ENCODE data around the gene MSI1.

The MSI1 gene

GRCh38 chr12:120356567-120357030 is 12.4 kb downstream of the MSI1 start:
- H3K9me2 ChIP-seq (replicated peaks; ENCODE audit: insufficient read depth, low read length), result no peaks in the 10 kb centered on the region
- no peaks in the 10 kb centered on the region for H3K9me3 ChIP-seq (ENCODE audit: insufficient read depth, low read length)
- no peaks in the 10 kb centered on the region for H3K36me3 ChIP-seq (ENCODE audit: low read length)
- no peak overlapping the region for H3K9ac ChIP-seq (ENCODE audit: low read length)
- H2AFZ ChIP-seq (ENCODE audit: low read depth, low read length, severe bottlenecking), result no peak overlapping the region
- H3K79me2 ChIP-seq (ENCODE audit: insufficient read depth, low read length), result no peaks in the 10 kb centered on the region
- no peaks in the 10 kb centered on the region for H3F3A ChIP-seq (ENCODE audit: insufficient read depth)
- no peaks in the 10 kb centered on the region for H4K20me1 ChIP-seq (ENCODE audit: low read depth, low read length)
- no peak overlapping the region for H3K27ac ChIP-seq (ENCODE audit: low read depth, low read length)
- H3K4me3 ChIP-seq (ENCODE audit: insufficient read depth, low read length, poor library complexity, severe bottlenecking), result no peak overlapping the region
- no peak overlapping the region for H3K4me2 ChIP-seq (ENCODE audit: low read depth, low read length, poor library complexity, severe bottlenecking)
- no peaks in the 10 kb centered on the region for H3K27me3 ChIP-seq (ENCODE audit: low read length)
- TF ChIP-seq CTCF (IDR thresholded peaks at IDR 0.05; ENCODE audit: insufficient read depth, low read length, poor library complexity, severe bottlenecking) (peak; percentile 75), EZH2phosphoT487 (conservative IDR thresholded peaks at IDR 0.05; ENCODE audit: low read length) (no peak)

DNA sequence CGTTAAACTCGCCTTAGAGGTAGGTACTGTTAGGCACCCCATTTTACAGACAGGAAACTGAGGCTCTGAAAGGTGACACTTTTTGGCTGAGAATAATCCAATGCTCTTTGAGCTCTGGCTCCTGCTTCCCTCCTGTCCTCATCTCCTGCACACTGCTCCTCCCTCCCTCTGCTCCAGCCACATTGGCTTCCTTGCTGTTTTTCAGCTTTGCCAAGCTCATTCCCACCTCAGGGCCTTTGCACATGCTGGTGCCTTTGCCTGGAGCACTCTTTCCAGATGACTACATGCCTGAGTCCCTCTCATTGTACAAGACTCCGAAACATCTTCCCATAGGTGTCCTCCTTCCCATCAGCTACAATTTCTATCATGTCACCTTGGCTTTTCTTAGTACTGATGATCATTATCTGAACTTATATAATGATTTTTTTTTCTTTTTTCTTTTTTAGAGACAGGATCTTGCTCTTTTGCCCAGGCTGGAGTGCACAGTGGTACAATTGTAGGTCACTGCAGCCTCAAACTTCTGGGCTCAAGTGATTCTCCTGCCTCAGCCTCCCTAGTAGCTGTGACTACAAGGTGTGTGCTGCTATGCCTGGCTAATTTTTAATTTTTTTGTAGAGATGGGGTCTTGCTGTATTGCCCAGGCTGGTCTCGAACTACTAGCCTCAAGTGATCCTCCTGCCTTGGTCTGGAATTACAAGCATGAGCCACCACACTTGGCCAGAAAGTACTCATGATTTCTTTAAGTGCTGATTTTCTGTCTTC is 15.2 kb downstream of the MSI1 start:
- Histone ChIP-seq H3K4me2 (ENCODE audit: low read depth, low read length, poor library complexity, severe bottlenecking) (no peak overlapping the region), H3K9ac (ENCODE audit: low read length) (no peak overlapping the region), H3K27me3 (ENCODE audit: low read length) (no peaks in the 10 kb centered on the region), H3K9me2 (replicated peaks; ENCODE audit: insufficient read depth, low read length) (no peaks in the 10 kb centered on the region), H3K27ac (ENCODE audit: low read depth, low read length) (no peak overlapping the region), H2AFZ (ENCODE audit: low read depth, low read length, severe bottlenecking) (no peak overlapping the region), H3F3A (ENCODE audit: insufficient read depth) (no peaks in the 10 kb centered on the region), H4K20me1 (ENCODE audit: low read depth, low read length) (no peaks in the 10 kb centered on the region), H3K9me3 (ENCODE audit: insufficient read depth, low read length) (no peaks in the 10 kb centered on the region), H3K4me3 (ENCODE audit: insufficient read depth, low read length, poor library complexity, severe bottlenecking) (no peak overlapping the region), H3K79me2 (ENCODE audit: insufficient read depth, low read length) (no peaks in the 10 kb centered on the region), H3K36me3 (ENCODE audit: low read length) (no peaks in the 10 kb centered on the region)
- no peak for TF ChIP-seq CTCF (IDR thresholded peaks at IDR 0.05; ENCODE audit: insufficient read depth, low read length, poor library complexity, severe bottlenecking)
- no peak for TF ChIP-seq EZH2phosphoT487 (conservative IDR thresholded peaks at IDR 0.05; ENCODE audit: low read length)

DNA sequence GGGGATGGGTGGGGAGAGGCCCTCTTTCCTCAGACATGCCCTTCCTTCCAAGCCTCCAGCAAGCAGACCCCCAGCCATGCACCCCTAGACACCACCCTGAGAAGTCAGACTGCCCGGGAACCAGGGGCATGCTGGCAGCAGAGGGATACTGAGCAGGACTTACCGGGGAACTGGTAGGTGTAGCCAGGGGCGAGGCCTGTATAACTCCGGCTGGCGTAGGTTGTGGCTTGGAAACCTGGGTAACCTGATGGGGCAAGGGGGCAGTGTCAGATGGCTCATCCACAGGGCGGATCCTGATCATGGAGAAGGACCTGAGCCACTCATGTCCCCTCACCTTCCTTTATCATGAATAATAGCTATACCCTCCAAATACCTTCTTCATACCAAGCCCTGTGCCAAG is 15.8 kb downstream of the MSI1 start:
- H3K27me3 ChIP-seq (ENCODE audit: low read length), result no peaks in the 10 kb centered on the region
- no peak overlapping the region for H2AFZ ChIP-seq (ENCODE audit: low read depth, low read length, severe bottlenecking)
- H3K4me2 ChIP-seq (ENCODE audit: low read depth, low read length, poor library complexity, severe bottlenecking), result no peak overlapping the region
- H3K9me2 ChIP-seq (replicated peaks; ENCODE audit: insufficient read depth, low read length), result no peaks in the 10 kb centered on the region
- no peak for TF ChIP-seq EZH2phosphoT487 (conservative IDR thresholded peaks at IDR 0.05; ENCODE audit: low read length)
- no peaks in the 10 kb centered on the region for H3K79me2 ChIP-seq (ENCODE audit: insufficient read depth, low read length)
- no peak overlapping the region for H3K27ac ChIP-seq (ENCODE audit: low read depth, low read length)
- H3K36me3 ChIP-seq (ENCODE audit: low read length), result no peaks in the 10 kb centered on the region
- H4K20me1 ChIP-seq (ENCODE audit: low read depth, low read length), result no peaks in the 10 kb centered on the region
- no peaks in the 10 kb centered on the region for H3K9me3 ChIP-seq (ENCODE audit: insufficient read depth, low read length)
- no peak overlapping the region for H3K4me3 ChIP-seq (ENCODE audit: insufficient read depth, low read length, poor library complexity, severe bottlenecking)
- H3K9ac ChIP-seq (ENCODE audit: low read length), result no peak overlapping the region
- H3F3A ChIP-seq (ENCODE audit: insufficient read depth), result no peaks in the 10 kb centered on the region

DNA sequence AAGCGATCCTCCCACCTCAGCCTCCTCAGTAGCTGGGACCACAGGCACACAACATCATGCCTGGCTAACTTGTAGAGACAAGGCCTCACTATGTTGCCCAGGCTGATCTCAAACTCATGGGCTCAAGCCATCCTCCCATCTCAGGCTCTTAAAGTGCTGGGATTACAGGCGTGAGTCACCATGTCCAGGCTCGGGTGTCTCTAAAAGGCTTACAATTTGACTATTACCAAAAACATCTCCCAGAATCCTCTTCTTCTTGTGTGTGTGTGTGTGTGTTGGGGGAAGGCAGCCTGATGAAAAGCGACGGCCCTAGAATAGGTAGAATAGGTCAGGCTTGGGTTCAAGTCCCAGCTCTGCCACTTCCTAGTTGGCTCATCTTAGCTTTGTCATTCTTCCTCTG is 16.8 kb downstream of the MSI1 start:
- Histone ChIP-seq H3K9ac (ENCODE audit: low read length) (no peak overlapping the region), H3K4me2 (ENCODE audit: low read depth, low read length, poor library complexity, severe bottlenecking) (no peak overlapping the region), H3K9me3 (ENCODE audit: insufficient read depth, low read length) (no peaks in the 10 kb centered on the region), H3F3A (ENCODE audit: insufficient read depth) (no peaks in the 10 kb centered on the region), H3K27ac (ENCODE audit: low read depth, low read length) (no peak overlapping the region), H2AFZ (ENCODE audit: low read depth, low read length, severe bottlenecking) (no peak overlapping the region), H4K20me1 (ENCODE audit: low read depth, low read length) (no peaks in the 10 kb centered on the region), H3K9me2 (replicated peaks; ENCODE audit: insufficient read depth, low read length) (no peaks in the 10 kb centered on the region), H3K4me3 (ENCODE audit: insufficient read depth, low read length, poor library complexity, severe bottlenecking) (no peak overlapping the region), H3K27me3 (ENCODE audit: low read length) (no peaks in the 10 kb centered on the region), H3K79me2 (ENCODE audit: insufficient read depth, low read length) (no peaks in the 10 kb centered on the region), H3K36me3 (ENCODE audit: low read length) (no peaks in the 10 kb centered on the region)
- no peak for TF ChIP-seq EZH2phosphoT487 (conservative IDR thresholded peaks at IDR 0.05; ENCODE audit: low read length)
- TF ChIP-seq CTCF (IDR thresholded peaks at IDR 0.05; ENCODE audit: insufficient read depth, low read length, poor library complexity, severe bottlenecking), result no peak

All from SU-DHL-6 (cell line).